Gastrocnemius medialis (tissue), 4 donors: ENCODE measurements around the gene LRRC45.

Experiments used
- POLR2A ChIP-seq, 2 donors: fragments of 450-650 bp; IDR thresholded peaks; one replicate each; pipeline ENCODE4 v1.6.1; 2017; ENCODE audit warnings: antibody characterized with exemption in 2 of 2, mild to moderate bottlenecking in 2 of 2, moderate library complexity in 2 of 2
- TF ChIP-seq, protein P1 (sequence below), 5 experiments: fragments of 450-650 bp in 3 of 5; fragments of 200-600 bp in 2 of 5; sonication (generic) in 2 of 5; IDR thresholded peaks in 4 of 5; conservative IDR thresholded peaks in 1 of 5; 1 replicate in 4 of 5; 2 replicates in 1 of 5; pipeline ENCODE4 v1.5.1; 2016 to 2019; ENCODE audit warnings: antibody characterized with exemption in 5 of 5, mild to moderate bottlenecking in 3 of 5, moderate library complexity in 3 of 5

DNA sequence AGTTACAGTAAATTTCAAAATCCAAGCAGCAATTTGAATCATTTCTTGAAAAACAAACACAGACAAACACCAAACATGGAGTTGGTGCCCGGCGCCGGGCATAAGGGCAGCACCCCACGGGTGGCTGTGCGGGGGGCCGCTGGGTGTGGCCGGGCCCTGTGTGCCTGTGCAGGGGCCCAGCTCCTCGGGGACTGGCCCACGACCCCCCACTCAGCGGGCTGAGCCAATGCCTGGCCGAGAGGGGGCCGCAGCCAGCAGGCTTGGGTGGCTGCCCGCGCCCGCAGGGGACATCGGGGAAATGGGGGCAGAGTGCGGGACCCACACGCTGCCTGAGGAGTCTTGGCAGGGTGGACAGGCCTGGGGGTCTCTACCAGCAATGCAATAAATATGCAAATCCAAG is 55.3 kb downstream of the LRRC45 start:
- TF ChIP-seq, protein P1, sequence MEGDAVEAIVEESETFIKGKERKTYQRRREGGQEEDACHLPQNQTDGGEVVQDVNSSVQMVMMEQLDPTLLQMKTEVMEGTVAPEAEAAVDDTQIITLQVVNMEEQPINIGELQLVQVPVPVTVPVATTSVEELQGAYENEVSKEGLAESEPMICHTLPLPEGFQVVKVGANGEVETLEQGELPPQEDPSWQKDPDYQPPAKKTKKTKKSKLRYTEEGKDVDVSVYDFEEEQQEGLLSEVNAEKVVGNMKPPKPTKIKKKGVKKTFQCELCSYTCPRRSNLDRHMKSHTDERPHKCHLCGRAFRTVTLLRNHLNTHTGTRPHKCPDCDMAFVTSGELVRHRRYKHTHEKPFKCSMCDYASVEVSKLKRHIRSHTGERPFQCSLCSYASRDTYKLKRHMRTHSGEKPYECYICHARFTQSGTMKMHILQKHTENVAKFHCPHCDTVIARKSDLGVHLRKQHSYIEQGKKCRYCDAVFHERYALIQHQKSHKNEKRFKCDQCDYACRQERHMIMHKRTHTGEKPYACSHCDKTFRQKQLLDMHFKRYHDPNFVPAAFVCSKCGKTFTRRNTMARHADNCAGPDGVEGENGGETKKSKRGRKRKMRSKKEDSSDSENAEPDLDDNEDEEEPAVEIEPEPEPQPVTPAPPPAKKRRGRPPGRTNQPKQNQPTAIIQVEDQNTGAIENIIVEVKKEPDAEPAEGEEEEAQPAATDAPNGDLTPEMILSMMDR (IDR thresholded peaks at IDR 0.05 in 4 of 5, conservative IDR thresholded peaks at IDR 0.05 in 1 of 5) = no peak
- no peak for TF ChIP-seq POLR2A (IDR thresholded peaks at IDR 0.05)
